ENCODE results near the gene MSH6. TPM values are rescaled to one million over a fixed set of nuclear protein-coding genes. Genes with fewer than 3 reads are reported as not detected.

MSH6 gene
- total RNA-seq, 4 donors from 2014 or later: 22.8 to 28.3 (median 25.9) TPM

DNA sequence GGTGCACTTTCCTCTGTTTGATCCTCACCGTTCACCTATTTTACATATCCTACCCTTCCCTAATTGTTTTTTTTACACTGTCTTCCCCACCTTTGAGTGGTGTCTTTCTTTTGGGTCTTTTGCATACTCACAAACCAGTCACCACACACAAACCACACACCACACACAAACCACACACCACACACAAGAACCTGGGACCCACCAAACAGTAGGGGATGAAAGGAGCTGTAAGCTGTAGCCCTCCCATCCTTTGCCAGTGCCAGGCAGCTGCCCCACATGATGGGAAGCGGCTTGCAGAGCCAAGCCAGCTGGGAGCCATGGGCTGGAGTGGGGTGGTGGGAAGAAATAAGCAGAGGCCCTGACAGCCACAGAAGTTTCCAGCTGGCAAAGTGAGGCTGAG lies 38.9 kb upstream of the MSH6 start:
- TF ChIP-seq, protein P1, sequence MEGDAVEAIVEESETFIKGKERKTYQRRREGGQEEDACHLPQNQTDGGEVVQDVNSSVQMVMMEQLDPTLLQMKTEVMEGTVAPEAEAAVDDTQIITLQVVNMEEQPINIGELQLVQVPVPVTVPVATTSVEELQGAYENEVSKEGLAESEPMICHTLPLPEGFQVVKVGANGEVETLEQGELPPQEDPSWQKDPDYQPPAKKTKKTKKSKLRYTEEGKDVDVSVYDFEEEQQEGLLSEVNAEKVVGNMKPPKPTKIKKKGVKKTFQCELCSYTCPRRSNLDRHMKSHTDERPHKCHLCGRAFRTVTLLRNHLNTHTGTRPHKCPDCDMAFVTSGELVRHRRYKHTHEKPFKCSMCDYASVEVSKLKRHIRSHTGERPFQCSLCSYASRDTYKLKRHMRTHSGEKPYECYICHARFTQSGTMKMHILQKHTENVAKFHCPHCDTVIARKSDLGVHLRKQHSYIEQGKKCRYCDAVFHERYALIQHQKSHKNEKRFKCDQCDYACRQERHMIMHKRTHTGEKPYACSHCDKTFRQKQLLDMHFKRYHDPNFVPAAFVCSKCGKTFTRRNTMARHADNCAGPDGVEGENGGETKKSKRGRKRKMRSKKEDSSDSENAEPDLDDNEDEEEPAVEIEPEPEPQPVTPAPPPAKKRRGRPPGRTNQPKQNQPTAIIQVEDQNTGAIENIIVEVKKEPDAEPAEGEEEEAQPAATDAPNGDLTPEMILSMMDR (IDR thresholded peaks at IDR 0.05; ENCODE audit: low read depth): no peak

DNA sequence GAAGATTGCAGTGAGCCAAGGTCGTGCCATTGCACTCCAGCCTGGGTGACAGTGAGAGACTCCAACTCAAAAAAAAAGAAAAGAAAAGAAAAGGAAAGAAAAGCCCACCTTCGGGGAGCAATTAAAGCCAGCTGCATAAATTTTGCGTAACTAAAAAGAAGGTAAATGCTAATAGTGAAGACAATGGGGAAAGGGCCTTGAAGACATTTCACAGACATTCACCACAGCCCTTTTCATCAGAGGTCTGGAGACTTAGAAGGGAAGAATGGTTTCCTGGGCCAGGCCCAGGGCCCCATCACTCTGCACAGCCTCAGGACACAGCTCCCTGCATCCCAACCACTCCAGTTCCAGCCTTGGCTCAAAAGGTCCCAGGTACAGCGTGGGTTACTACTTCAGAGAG lies 35.1 kb upstream of the MSH6 start:
- TF ChIP-seq, protein P1 (IDR thresholded peaks at IDR 0.05; ENCODE audit: low read depth): no peak

- TF ChIP-seq, protein P1 (IDR thresholded peaks at IDR 0.05; ENCODE audit: low read depth): no peak
These were observed 31.0 kb upstream of the MSH6 start for GRCh38 chr2:47751856-47752414.

- TF ChIP-seq, protein P1 (IDR thresholded peaks at IDR 0.05; ENCODE audit: low read depth): no peak
These were observed 15.5 kb upstream of the MSH6 start for GRCh38 chr2:47767497-47767844.

DNA sequence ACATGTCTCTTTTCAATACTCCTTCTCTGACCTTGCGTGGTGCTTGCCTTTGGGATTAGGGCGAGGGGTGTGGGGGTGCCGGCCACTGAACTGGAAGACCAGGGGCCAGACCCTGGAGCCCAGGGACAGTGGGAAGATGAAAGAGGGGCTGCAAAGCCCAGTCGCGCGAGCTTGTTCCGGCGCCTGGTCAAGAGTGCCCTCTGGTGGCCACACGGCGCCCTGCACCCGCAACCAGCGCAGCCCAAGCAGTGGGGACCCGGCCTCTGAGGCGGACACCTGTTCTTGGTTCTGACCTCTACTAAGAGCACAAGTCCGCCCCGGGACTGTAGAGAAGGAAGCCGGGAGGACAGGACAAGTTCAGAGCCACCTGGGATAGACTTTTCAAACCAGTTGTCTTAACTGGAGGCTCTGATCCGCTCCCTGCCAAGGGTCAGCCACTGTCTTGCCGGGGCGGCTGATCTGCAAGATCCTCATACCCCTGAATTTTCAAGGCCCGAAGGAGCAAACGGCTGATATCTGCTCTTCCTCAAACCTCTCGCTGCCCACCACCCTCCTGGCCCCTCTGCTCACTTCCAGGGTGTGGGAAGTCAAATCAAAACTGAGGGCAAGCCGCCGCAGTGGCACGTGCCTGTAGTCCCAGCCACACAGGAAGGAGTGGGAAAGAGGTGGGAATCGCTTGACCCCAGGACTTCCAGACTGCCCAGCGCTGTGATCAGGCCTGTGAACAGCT lies 14.9 kb upstream of the MSH6 start:
- TF ChIP-seq, protein P1 (IDR thresholded peaks at IDR 0.05; ENCODE audit: low read depth): no peak

- TF ChIP-seq, protein P1 (IDR thresholded peaks at IDR 0.05; ENCODE audit: low read depth): no peak
These were observed 13.6 kb upstream of the MSH6 start for GRCh38 chr2:47769318-47769717.

DNA sequence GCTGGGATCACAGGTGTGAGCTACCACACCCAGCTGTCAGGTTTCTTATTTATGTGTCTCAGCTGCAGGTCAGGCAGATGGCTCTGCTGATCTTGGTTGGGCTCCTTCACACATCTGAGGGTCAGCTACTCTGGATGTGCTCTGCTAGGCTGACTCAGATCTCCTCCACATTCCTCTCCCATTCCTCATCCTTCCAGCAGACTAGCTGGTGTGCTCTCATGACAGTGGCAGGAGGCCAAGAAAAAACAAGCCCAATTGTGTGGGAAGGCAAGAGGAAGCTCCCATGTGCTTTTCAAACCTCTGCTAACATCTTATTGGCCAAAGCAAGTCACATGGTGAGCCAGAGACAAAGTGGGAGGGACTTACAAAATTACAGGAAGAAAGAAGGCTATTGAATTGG lies 11.7 kb upstream of the MSH6 start:
- TF ChIP-seq, protein P1 (IDR thresholded peaks at IDR 0.05; ENCODE audit: low read depth): no peak

Data from subcutaneous adipose tissue (tissue), 4 donors.